ENCODE data around the gene LAMC1.

Gene LAMC1

GRCh38 chr1:183194527-183195141 is 171.4 kb downstream of the LAMC1 start:
- DNase-seq (ENCODE audit: low read depth in 2 of 2), result no peak

- DNase-seq (ENCODE audit: low read depth in 2 of 2), result no peak
Measured at GRCh38 chr1:183195142-183195574, 171.9 kb downstream of the LAMC1 start.

All from stimulated activated CD8-positive, alpha-beta memory T cell treated with anti-CD3 and anti-CD28 coated beads, Interleukin-7, amount 100 ng/mL, for 1 hour (primary cell).